ENCODE data around the gene PTAFR.

PTAFR gene

DNA sequence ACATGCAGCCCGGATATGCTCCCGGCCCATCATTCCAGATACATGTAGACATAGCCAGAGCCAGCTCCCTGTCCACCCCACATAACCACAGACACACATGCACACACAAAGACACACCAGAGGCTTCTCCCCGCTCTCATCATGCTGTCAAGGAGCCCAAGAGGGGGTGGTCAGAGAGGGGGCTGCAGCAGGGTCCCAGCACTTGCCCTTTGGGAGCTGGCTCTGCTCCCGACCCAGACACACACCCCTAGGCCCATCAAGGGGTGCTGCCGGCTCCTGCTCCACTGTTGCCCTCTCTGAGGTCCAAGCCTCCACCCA lies 2.6 kb downstream of the PTAFR start:
- DNase-seq = no peak

DNA sequence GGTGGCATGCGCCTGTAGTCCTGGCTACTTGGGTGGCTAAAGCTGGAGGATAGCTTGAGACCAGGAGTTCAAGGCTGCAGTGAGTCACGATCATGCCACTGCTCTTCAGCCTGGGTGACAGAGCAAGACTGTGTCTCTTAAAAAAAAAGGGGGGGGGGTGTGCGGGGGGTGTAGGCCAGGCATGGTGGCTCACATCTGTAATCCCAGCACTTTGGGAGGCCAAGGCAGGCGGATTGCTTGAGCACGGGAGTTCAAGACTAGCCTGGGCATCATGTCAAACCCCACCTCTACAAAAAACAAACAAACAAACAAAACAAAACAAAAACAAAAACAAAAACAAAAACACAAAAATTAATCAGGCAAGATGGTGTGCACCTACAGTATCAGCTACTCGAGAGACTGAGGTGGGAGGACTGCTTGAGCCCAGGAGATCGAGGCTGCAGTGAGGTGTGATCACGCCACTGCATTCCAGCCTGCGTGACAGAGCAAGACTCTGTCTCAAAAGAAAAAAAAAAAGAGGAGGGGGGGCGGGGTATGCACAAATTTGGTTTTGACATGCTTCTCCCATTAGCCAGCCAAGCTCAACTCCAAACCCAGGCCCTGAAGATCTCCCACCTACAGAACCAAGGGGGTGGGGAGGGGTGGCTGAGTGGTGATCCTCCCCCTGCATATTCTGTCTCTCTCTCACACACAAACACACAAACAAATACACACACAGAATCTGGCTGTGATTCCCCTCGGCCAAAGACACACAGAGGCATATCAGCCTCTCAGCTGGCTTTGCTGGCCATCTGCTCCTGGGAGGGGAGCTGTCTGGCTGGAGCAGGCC lies 3.1 kb downstream of the PTAFR start:
- DNase-seq = no peak

DNA sequence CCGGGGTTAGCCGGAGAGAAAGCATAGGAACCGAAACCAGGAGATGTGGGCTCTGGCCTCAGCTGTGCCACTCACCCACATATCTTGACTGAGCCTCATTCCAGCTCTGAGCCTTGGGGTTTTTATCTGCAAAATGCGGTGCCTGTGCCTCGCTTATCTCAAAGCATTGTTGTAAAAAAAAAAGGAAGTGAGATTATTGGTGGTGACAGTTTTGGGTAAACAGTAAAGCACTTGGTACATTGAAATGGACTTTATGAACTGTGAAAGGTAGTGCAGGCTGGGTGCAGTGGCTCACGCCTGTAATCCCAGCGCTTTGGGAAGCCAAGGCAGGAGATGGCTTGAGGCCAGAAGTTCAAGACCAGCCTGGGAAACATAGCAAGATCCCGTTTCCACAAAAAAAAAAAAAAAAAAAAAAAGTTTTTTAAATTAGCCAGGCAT lies 3.8 kb downstream of the PTAFR start:
- peak; percentile 2 for DNase-seq

DNA sequence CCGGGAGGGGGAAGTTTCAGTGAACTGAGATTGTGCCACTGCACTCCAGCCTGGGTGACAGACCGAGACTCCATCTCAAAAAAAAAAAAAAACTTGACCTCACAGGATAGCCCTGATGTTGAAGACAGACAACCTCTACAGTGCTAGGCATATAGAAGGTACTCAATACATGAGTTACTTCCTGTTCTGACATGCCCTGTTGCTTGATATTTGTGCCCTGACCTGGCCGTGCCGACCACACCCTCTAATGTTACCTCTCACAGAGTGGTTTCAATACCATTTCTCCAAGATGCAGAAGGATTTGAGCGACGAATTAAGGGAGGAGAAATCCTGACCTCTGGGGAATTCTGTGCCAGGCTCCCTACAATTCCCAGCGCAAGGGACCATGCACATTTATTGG lies 5.2 kb downstream of the PTAFR start:
- DNase-seq = no peak

DNA sequence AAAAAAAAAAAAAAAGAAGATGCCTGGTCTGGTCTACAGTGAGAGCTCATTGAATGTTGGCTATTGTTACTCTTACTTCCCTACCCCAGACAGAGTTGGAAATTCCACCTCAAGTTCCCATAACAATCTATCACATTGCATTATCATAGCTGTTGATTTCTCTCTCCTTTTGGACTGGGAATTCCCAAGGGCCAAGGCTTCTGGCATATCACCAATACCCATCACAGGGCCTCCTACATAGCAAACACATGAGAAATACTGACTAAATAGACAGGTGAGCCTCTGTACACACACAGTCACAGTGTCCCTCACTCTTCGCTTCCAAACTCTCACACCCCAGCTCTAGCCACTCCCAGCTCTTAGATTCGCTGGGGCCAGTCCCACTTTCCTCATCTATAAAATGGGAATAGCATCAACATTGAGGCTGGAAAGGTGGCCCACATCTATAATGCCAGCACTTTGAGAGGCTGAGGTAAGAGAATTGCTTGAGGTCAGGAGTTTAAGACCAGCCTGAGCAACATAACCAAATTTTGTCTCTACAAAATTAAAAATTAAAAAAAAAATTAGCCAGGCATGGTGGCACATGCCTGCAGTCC lies 6.4 kb downstream of the PTAFR start:
- DNase-seq = no peak

DNA sequence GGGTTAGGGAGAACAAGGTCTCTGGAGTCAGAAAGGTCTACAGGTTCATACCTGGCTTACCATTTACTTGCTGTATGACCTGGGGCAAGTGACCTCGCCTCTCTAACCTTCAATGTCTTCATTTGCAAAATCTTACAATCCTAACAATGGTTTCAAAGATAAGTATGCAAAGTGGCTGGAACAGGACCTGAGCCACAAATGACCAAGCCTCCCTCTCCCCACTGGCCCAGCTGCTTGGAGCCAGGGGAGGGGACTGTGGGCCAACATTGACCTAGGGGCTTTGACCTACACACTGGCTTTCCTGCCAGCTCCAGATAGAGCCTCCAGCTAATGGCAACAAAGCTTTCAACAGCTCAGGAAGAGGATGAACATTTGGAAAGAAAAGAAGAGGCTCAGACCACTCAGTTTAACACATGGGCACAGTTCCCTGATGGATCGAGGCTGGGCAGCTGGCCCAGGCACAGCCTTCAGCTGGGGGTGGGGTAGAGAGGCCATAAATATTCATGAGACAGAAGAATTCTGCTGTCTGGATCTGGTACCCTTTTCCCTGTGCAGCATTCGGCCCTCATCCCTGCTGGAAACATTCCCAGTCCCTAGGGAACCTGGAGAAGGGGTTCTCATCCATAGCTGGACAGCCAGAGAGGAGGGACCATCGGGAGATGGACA lies 12.9 kb downstream of the PTAFR start:
- DNase-seq = no peak

DNA sequence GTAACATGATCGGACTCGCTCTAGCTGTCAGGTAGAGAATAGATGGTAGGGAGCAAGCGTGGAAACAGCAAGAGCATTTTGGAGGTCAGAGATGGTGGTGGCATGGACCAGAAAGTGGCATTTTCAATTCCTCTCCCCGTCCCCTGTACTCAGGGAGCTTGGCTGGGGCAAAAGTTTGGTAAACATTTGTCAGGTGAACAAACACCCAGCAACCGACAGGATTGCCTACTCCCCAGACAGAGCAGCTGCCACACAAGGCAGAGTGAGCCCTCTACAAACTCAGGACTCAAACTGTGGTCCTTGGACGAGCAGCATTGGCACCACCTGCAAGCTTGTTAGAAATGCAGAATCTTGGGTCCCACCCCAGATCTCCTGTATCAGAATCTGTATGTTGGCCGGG lies 14.3 kb downstream of the PTAFR start:
- DNase-seq = no peak

DNA sequence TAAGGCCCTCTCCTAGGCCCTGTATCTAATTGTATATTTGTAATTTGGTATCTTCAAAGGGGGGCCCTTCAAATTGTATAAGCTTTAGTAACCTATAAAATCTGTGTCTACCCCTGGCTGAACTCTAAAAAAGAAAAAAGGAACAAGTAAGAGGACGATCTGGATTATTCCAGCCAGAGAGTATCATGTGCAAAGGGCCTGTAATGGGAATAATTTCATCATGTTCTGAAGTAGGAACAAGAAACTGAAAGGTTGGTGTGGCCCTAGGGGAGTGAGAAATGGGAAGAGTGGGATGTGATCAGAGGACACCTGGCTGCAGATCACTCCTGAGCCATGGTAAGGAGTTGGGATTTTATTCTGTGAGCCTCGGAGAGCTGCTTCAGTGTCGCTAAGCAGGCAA lies 14.7 kb downstream of the PTAFR start:
- no peak for DNase-seq

DNA sequence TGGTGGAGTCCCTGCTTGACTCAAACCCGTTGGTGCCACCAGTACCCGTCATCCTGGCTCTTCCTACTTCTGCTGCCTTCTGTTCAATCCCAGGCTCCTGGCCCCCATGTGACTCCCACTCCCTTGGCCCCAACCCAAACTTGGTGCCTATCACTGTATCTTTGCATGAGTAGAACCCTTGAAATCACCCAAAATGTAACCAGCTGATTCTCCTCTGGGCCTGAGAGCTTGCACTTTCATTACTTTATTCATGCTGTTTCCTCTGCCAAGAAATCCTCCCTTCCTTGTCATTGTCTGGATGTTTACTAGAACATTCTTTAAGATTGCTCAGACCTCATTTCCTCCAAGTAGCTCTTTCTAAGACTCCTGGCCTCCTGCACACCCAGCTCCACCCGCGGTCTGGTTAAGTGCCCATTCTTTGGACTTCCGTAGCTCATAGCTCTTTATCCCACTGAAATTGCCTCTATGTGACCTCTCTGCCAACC lies 15.7 kb downstream of the PTAFR start:
- DNase-seq = no peak

DNA sequence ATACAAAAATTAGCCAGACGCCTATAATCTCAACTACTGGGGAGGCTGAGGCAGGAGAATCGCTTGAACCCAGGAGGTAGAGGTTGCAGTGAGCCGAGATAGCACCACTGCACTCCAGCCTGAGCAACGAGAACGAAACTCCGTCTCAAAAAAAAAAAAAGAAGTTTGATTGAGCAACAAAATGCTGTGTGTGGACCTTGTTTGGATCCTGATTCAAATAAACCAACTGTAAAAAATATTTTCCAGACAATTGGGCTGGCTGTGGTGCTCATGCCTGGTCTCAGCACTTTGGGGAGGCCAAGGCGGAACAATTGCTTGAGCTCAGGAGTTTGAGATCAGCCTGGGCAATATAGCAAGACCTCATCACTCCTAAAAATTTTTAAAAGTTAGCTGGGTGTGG lies 16.8 kb downstream of the PTAFR start:
- DNase-seq = no peak

DNA sequence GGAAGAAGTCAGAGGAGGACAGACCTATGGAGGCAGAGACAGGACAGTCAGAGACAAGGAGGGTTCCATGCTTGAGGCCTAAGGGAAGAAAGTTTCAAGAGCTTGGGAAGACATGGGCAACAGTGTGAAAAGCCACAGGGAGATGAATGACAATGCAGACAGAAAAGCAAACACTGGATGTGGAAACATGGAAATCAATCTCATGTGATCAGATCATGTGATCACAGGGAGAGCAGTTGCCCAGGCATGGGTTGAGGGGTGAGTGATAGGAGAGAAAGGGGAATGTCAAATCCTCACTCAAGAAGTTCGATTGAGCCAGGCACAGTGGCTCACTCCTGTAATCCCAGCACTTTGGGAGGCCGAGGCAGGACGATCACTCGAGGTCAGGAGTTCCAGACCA lies 17.2 kb downstream of the PTAFR start:
- no peak for DNase-seq

DNA sequence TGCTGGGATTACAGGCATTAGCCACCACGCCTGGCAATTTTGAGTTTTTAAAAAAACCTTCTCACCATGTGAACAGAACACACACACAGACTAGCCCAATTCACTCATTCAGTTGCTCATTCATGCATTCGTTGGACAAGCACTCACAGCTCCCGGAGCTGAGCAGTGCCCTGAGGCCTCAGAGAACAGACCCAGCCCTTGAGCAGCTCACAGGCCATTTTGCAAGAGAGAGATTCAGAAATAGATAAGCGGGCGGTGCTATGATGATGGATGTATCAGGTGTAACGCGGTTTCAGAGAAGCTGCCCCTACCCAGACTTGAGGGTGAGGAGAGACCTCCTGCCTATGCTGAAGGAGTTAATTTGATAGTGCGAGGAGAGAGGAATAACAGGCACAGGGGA lies 18.6 kb downstream of the PTAFR start:
- DNase-seq = no peak

DNA sequence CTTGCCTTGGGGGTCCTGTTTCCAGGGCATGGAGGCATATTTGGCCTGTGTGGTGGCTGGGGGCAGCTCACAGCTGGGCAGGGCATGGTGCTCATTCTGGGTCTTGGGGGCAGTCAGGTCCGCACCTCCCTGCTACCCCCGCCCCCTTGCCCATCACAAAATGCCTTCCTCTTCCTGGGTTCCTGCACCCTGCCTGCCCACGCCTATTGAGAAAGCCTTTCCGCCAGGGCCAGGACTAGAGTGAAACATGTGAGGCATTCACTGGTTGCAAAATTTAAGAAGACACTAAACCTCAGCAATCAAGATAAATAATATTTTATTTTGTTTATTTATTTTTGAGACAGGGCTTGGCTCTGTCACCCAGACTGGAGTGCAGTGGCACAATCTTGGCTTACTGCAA lies 19.7 kb downstream of the PTAFR start:
- DNase-seq = no peak

DNA sequence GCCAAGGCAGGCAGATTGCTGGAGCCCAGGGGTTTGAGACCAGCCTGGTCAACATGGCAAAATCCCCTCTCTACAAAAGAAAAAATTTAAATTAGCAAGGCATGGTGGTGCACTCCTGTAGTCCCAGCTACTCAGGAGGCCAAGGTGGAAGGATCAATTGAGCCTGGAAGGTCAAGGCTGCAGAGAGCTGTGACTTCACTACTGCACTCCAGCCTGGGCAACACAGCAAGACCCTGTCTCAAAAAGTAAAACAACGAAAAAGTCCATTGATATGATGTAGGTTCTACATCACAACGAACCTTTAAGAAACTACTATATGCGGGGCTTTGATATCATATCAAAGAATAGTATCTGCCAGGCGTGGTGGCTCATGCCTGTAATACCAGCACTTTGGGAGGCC lies 20.9 kb downstream of the PTAFR start:
- DNase-seq = no peak

DNA sequence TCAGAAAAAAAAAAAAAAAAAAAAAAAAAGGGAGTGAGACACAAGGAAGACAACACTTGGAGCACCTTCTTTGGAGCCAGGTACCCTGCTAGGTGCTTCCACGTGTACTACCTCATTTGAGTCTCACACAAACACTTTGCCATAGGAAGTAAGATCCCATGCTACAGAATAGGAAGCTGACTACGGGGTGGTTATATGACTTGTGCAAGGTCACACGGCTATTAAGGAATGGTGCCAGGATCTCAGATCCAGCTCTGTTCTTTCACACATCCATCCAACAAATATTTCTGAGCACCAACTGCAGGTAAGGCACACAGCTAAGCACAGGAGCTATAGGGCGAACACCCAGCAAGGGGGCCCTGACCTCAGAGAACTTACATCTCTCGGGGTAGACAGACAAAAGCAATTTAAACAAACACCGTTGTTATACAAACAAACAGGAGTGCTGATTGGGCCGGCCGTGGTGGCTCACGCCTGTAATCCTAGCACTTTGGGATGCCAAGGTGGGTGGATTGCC lies 22.4 kb downstream of the PTAFR start:
- DNase-seq = no peak

DNA sequence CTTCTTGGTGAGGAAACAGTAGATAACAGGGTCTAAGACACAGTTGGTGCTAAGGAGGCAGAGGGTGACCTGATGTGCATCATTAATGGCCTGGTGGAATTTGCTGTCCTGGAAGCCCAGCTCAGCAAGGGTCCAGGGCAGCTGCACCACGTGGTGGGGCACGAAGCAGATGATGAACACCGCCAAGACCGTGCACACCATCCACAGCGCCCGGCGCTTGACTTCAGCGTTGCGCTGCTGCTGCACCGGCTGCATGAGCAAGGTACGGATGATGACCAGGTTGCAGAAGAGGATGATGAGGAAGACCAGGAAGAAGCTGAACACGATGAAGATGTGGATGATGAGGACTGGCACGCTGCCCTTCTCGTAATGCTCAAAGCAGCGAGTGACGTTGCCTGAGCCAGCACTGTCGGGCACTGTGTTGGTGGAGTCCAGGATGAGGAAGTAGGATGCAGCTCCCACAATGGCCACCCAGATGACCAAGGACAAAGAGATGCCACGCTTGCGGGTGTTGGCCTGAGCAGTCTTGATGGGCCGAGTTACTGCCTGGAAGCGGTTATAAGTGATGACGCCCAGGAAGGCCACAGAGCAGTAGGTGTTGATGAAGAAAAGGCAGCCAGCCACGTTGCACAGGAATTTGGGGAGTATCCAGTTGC lies 26.2 kb downstream of the PTAFR start:
- no peak for DNase-seq

DNA sequence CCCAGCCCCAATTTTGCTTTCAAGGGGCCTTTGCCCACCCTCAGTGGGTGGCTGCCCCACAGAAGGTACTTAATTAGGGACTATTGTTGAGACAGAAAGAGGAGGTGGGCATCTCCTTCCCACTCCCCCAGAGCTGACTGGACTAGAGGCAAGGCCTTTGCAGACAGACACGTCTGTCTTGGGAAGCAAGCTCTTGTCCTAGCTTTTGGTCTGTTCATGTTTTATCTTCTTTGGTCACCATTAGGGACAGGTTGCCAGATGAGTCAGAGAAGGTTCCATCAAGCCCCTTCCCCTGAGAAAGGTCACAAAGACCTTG lies 27.7 kb downstream of the PTAFR start:
- DNase-seq = no peak

DNA sequence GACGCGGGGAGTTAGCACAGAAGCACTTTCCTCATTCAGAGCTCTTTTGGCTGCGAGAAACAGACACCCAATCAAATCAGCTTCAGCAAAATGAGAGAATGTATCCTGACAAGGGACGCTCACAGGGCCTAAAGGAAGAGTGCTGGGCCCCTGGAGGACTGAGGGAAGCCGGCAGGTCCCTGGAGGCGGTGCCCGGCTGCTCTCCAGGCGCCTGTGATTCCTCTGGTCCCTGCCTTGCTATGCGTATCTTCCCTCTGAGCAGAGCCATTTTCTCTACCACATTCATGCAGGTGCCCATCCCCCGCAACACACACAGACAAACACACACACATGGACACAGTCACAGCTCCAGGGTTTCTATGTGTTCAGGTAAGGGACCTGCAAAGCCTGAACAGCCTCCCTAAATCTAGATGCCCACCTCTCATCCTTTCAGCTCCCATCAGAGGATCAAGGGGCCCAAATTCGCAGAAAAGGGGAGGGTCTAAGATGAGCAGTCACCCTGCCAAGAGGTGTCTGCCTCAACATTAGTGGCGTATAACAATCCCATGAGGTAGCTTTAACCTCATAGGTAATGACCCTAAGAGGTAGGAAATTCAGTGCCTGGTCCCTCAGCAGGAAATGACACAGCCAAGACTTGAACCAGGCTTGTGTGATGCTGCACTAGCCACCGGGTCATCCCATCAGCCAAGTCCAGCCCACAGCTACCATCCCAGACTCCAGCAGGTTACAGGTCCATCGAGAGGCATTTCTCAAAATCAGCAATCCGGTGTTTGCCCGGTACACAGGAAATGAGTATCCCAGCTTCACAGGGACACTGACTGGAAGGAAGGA lies 29.0 kb downstream of the PTAFR start:
- DNase-seq = no peak

DNA sequence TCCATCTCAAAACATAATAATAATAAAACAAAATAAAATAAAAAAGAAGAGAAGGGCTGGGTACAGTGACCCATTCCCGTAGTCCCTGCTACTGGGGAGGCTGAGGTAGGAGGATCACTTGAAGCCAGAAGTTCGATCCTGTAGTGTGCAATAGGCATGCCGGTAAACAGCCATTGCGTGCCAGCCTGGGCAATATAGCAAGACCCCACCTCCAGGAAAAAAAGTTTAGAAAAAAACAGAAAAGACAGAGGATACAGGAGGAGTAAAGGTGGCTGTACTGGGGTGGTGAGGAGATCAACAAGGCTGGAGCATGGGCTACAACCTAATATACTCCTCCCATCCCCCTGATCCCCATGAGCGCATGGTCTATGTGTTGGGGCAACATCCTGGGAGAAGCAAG lies 30.8 kb downstream of the PTAFR start:
- DNase-seq = no peak

DNA sequence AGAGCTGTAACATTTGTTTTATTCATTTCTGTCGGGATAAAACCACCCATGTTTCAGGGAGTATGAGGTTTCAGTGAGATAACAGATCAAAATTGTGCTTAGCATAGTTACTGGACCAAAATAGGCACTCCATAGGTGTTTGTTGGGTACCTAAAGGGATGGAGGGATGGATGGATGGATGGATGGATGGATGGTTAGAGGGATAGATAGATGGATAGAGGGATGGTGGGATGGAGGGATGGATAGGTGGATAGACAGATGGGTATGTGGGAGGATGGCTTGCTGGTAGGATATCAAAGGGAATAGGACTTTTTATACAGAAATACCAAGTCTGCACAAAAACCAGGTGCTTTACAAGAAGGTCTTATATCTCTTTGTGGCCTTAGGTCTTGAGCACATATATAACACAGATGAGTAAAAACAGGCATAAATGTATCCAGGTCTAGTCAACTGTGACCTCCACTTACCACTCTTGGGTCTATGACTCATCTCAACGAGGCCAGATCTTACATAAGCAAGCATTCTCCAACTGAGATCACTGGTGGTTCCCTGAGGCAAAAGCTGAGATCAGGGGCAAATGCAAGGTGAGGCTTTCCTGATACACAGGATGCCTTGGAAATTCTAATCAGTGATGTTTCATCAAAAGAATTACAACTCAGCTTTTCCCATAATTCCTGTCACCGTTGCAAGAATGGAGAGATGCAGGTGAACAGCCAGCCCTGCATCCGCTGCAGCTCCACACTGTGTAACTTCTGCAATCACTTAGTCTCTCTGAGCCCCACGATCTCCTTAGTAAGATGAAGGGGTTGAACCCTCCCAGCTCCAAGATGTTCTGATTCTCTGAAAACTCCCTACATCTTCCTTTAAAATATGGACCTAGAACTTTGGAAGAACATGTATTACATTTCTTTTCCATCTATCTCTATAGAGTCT lies 32.0 kb downstream of the PTAFR start:
- DNase-seq = no peak

DNA sequence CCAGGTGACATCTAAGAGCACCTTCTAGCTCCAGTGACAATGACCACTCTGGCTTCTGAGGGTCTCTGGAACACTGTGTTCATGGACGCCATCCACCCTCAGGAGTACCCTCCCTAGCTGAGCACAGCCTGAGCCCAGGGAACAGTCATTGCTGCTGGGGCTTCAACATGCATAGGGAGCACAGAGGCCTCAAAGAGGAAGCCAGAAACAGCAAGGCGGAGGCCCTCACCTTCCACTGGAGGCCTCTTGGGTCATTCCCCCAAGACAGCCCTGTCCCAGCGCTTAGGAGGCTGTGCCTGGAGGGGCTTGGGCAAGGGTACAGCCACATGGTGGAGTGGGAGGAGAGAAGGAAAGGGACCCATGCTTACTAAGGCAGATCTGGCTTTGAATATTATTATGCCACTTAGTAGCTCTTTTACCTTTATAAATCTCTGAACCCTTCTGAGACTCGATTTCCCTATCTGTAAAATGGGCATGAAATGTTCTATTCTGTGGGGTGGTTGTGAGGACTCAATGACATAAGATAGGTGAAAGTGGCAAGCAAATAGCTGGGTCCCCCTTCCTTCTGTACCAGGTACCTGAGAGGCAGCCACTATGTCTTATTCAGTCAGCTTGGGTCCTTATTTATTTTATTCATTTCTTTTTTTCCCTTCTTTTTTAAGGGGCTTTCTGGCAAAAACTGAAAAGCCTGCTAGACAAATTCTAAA lies 32.8 kb downstream of the PTAFR start:
- DNase-seq = no peak
